ENCODE data around the gene NT5DC4. TPM values are rescaled to one million over a fixed set of nuclear protein-coding genes. Genes with fewer than 3 reads are reported as not detected.

The NT5DC4 gene
- total RNA-seq, 1 donor from 2014 or later: not detected

DNA sequence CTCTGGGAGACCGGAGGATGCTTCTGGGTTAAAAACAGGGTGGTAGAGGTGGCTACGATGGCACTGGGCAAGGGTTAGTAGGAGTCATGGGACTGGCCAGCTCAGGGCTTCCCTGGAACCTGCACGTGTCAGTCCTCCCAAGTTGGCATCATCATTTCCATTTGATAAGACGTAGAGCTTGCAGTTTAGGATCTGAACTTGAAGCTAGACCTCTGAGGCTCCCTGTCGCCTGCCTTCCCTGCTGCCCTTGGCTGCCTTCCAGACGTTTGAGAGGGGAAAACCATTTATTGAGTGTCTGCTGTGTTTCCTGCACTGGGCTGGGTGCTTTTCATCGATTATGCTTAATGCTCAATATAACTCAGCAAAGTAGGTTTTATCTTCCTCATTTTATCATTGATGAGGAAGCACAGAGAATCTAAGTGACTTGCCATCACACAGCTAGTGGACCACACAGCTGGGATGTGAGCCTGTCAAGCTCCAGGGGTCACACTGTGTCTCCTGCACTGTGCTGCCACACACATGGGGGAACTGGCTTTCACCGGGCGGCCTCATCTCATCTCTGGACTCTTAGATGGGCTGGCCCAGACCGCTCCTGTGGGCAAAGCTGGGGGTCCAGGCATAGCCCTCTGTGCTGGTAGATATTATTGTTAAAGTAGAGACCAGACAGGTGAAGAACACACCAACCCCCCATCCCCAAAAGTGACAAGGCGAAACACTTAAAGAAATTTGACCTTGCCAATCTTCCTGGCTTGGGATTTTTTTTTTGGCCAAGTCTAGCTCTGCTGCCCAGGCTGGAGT lies 7.8 kb downstream of the NT5DC4 start:
- H3K9me3 ChIP-seq (ENCODE audit: low read depth): no peaks in the 10 kb centered on the region
- no peaks in the 10 kb centered on the region for H3K4me1 Mint-ChIP-seq
- H3F3A ChIP-seq (ENCODE audit: low read depth): no peaks in the 10 kb centered on the region
- H3K27me3 ChIP-seq: no peaks in the 10 kb centered on the region
- H3K36me3 Mint-ChIP-seq: no peaks in the 10 kb centered on the region
- no peaks in the 10 kb centered on the region for H3K4me1 ChIP-seq
- H3K9me3 Mint-ChIP-seq: no peaks in the 10 kb centered on the region
- H4K20me1 ChIP-seq (ENCODE audit: low read depth): no peaks in the 10 kb centered on the region
- H3K36me3 ChIP-seq: no peaks in the 10 kb centered on the region
- no peak overlapping the region for H3K27ac ChIP-seq
- peaks cover 4% of the 10 kb centered on the region for H3K27me3 Mint-ChIP-seq (ENCODE audit: insufficient read depth, low read depth)
- DNase-seq (ENCODE audit: low spot score): no peak
- no peak overlapping the region for H3K4me3 Mint-ChIP-seq
- H3K4me2 ChIP-seq: no peak overlapping the region
- H3K9ac ChIP-seq: no peak overlapping the region
- no peak overlapping the region for H3K27ac Mint-ChIP-seq
- no peak overlapping the region for H3K4me3 ChIP-seq
- TF ChIP-seq CTCF (IDR thresholded peaks at IDR 0.05): no peak
- no peak for TF ChIP-seq EZH2 (IDR thresholded peaks at IDR 0.05)
- TF ChIP-seq EZH2phosphoT487 (IDR thresholded peaks at IDR 0.05): no peak
- no peak overlapping the region for H2AFZ ChIP-seq (replicated peaks)
- H3K79me2 ChIP-seq (ENCODE audit: low read depth): no peaks in the 10 kb centered on the region

- peaks cover 4% of the 10 kb centered on the region for H3K27me3 Mint-ChIP-seq (ENCODE audit: insufficient read depth, low read depth)
- DNase-seq (ENCODE audit: low spot score): no peak
- H3K27ac ChIP-seq: no peak overlapping the region
- H3K4me3 Mint-ChIP-seq: no peak overlapping the region
- H3K36me3 ChIP-seq: no peaks in the 10 kb centered on the region
- H3K27ac Mint-ChIP-seq: no peak overlapping the region
- no peaks in the 10 kb centered on the region for H4K20me1 ChIP-seq (ENCODE audit: low read depth)
- H3K36me3 Mint-ChIP-seq: no peaks in the 10 kb centered on the region
- no peak overlapping the region for H3K4me3 ChIP-seq
- no peak overlapping the region for H2AFZ ChIP-seq (replicated peaks)
- no peaks in the 10 kb centered on the region for H3K4me1 ChIP-seq
- H3K9me3 Mint-ChIP-seq: no peaks in the 10 kb centered on the region
- H3K4me2 ChIP-seq: no peak overlapping the region
- H3K9ac ChIP-seq: no peak overlapping the region
- no peaks in the 10 kb centered on the region for H3K27me3 ChIP-seq
- no peaks in the 10 kb centered on the region for H3K9me3 ChIP-seq (ENCODE audit: low read depth)
- H3F3A ChIP-seq (ENCODE audit: low read depth): no peaks in the 10 kb centered on the region
- H3K79me2 ChIP-seq (ENCODE audit: low read depth): no peaks in the 10 kb centered on the region
- TF ChIP-seq EZH2 (IDR thresholded peaks at IDR 0.05): no peak
- no peak for TF ChIP-seq EZH2phosphoT487 (IDR thresholded peaks at IDR 0.05)
- TF ChIP-seq CTCF (IDR thresholded peaks at IDR 0.05): no peak
- no peaks in the 10 kb centered on the region for H3K4me1 Mint-ChIP-seq
These were observed 9.4 kb downstream of the NT5DC4 start for GRCh38 chr2:112730216-112730615.

GRCh38 chr2:112730791-112731190 lies 10.0 kb downstream of the NT5DC4 start:
- TF ChIP-seq CTCF (IDR thresholded peaks at IDR 0.05) (no peak), EZH2 (IDR thresholded peaks at IDR 0.05) (no peak), EZH2phosphoT487 (IDR thresholded peaks at IDR 0.05) (no peak)
- H3K4me1 Mint-ChIP-seq: no peaks in the 10 kb centered on the region
- H3K36me3 ChIP-seq: no peaks in the 10 kb centered on the region

More at GRCh38 chr2:112730791-112731190, 10.0 kb downstream of the NT5DC4 start:
- Histone ChIP-seq H3K9ac (no peak overlapping the region), H3F3A (ENCODE audit: low read depth) (no peaks in the 10 kb centered on the region), H3K4me1 (no peaks in the 10 kb centered on the region), H4K20me1 (ENCODE audit: low read depth) (no peaks in the 10 kb centered on the region), H3K27ac (no peak overlapping the region), H3K4me2 (no peak overlapping the region), H3K4me3 (no peak overlapping the region), H3K27me3 (no peaks in the 10 kb centered on the region), H2AFZ (replicated peaks) (no peak overlapping the region), H3K9me3 (ENCODE audit: low read depth) (no peaks in the 10 kb centered on the region), H3K79me2 (ENCODE audit: low read depth) (no peaks in the 10 kb centered on the region)
- Mint-ChIP-seq H3K36me3 (no peaks in the 10 kb centered on the region), H3K27ac (no peak overlapping the region), H3K4me3 (no peak overlapping the region), H3K27me3 (ENCODE audit: insufficient read depth, low read depth) (peaks cover 4% of the 10 kb centered on the region), H3K9me3 (no peaks in the 10 kb centered on the region)
- no peak for DNase-seq (ENCODE audit: low spot score)

Measured in neural progenitor cell (in vitro differentiated cells).